GM23338 (cell line): ENCODE measurements around the gene LAMC3. TPM values are rescaled to one million over a fixed set of nuclear protein-coding genes. Genes with fewer than 3 reads are reported as not detected.

Experiments
- ATAC-seq: fragments of 200-7000 bp; cut with Tn5 transposase; 3 replicates; pipeline ENCODE4 v1.9.1; 2020
- DNase-seq: peaks from one replicate; pipeline ENCODE4 v3.0.0-alpha.2; 2015; ENCODE audit warnings: low spot score
- H2AFZ ChIP-seq: fragments of 200-600 bp; sonication (generic); 2 replicates; pipeline ENCODE4 v1.8.0; 2016; ENCODE audit warnings: antibody characterized with exemption, mild to moderate bottlenecking, moderate library complexity
- H3F3A ChIP-seq: fragments of 200-600 bp; sonication (generic); replicated peaks from 2 replicates; pipeline ENCODE4 v1.8.0; 2017; ENCODE audit warnings: antibody characterized with exemption, mixed run types, low read depth
- H3K27ac ChIP-seq: fragments of 200-600 bp; sonication (generic); 2 replicates; pipeline ENCODE4 v1.6.1; 2016; ENCODE audit warnings: low read depth
- H3K27me3 ChIP-seq: fragments of 200-600 bp; sonication (generic); 2 replicates; pipeline ENCODE4 v1.8.0; 2016; ENCODE audit warnings: mild to moderate bottlenecking, mixed run types, moderate library complexity; ENCODE audit not compliant: insufficient read depth
- H3K36me3 ChIP-seq: fragments of 200-600 bp; sonication (generic); 2 replicates; pipeline ENCODE4 v1.8.0; 2016; ENCODE audit warnings: mild to moderate bottlenecking; ENCODE audit not compliant: insufficient read depth
- H3K4me1 ChIP-seq: fragments of 200-600 bp; sonication (generic); 2 replicates; pipeline ENCODE4 v1.8.0; 2016; ENCODE audit warnings: mild to moderate bottlenecking, moderate library complexity; ENCODE audit not compliant: insufficient read depth
- H3K4me2 ChIP-seq: fragments of 200-600 bp; sonication (generic); 2 replicates; pipeline ENCODE4 v1.7.1; 2017; ENCODE audit warnings: mixed run types
- H3K4me3 ChIP-seq: fragments of 200-600 bp; sonication (generic); 2 replicates; pipeline ENCODE4 v1.6.1; 2016; ENCODE audit warnings: mixed run types
- H3K79me2 ChIP-seq: fragments of 200-600 bp; sonication (generic); replicated peaks from 2 replicates; pipeline ENCODE4 v1.8.0; 2017; ENCODE audit warnings: mild to moderate bottlenecking; ENCODE audit not compliant: insufficient read depth
- H3K9me2 ChIP-seq: fragments of 200-600 bp; sonication (generic); 2 replicates; pipeline ENCODE4 v1.8.0; 2017; ENCODE audit not compliant: insufficient read depth
- H4K20me1 ChIP-seq: fragments of 200-600 bp; sonication (generic); replicated peaks from 2 replicates; pipeline ENCODE4 v1.8.0; 2017; ENCODE audit warnings: mild to moderate bottlenecking; ENCODE audit not compliant: insufficient read depth
- H3K27ac Mint-ChIP-seq: 2 replicates; pipeline ENCODE4 v1.8.0; 2020; ENCODE audit warnings: inconsistent platforms, mild to moderate bottlenecking, moderate library complexity, mixed read lengths
- H3K27me3 Mint-ChIP-seq: 3 replicates; pipeline ENCODE4 v1.8.0; 2022; ENCODE audit warnings: low read depth, mild to moderate bottlenecking, moderate library complexity, mixed read lengths, inconsistent platforms; ENCODE audit not compliant: insufficient read depth, poor library complexity
- H3K36me3 Mint-ChIP-seq: 3 replicates; pipeline ENCODE4 v1.8.0; 2021; ENCODE audit warnings: low read depth, mild to moderate bottlenecking, inconsistent platforms, moderate library complexity, mixed read lengths
- H3K4me1 Mint-ChIP-seq: 3 replicates; pipeline ENCODE4 v1.8.0; 2020; ENCODE audit warnings: mild to moderate bottlenecking, inconsistent platforms, mixed read lengths
- H3K4me3 Mint-ChIP-seq: 3 replicates; pipeline ENCODE4 v1.8.0; 2021; ENCODE audit warnings: moderate library complexity, mild to moderate bottlenecking, inconsistent platforms, mixed read lengths
- H3K9me3 Mint-ChIP-seq: 3 replicates; pipeline ENCODE4 v1.8.0; 2020; ENCODE audit warnings: moderate library complexity, mild to moderate bottlenecking, inconsistent platforms, mixed read lengths
- CREB1 ChIP-seq: fragments of 250-450 bp; sonication (Bioruptor Pico); IDR thresholded peaks from 2 replicates; pipeline ENCODE4 v1.5.0; 2020; ENCODE audit warnings: low read depth, mild to moderate bottlenecking, moderate library complexity
- CTCF ChIP-seq, 2 experiments: fragments of 200-600 bp in 1 of 2; sonication (generic) in 1 of 2; conservative IDR thresholded peaks; 2 replicates each; pipeline versions ENCODE4 v1.5.1 to v1.6.1; 2016 to 2017; ENCODE audit warnings: antibody characterized with exemption in 2 of 2, low read depth in 2 of 2, mild to moderate bottlenecking in 2 of 2, moderate library complexity in 1 of 2
- ETS1 ChIP-seq: IDR thresholded peaks from 2 replicates; pipeline ENCODE4 v1.6.1; 2016; ENCODE audit warnings: antibody characterized with exemption
- EZH2 ChIP-seq: fragments of 200-600 bp; sonication (generic); IDR thresholded peaks from one replicate; pipeline ENCODE4 v1.8.0; 2017; ENCODE audit warnings: antibody characterized with exemption, mild to moderate bottlenecking, low read depth; ENCODE audit not compliant: unreplicated experiment
- EZH2phosphoT487 ChIP-seq: fragments of 200-600 bp; sonication (generic); IDR thresholded peaks from one replicate; pipeline ENCODE4 v1.8.1; 2018; ENCODE audit warnings: antibody characterized with exemption; ENCODE audit not compliant: unreplicated experiment
- JUNB ChIP-seq: IDR thresholded peaks from one replicate; pipeline ENCODE4 v1.6.1; 2016; ENCODE audit warnings: antibody characterized with exemption; ENCODE audit not compliant: unreplicated experiment
- NANOG ChIP-seq: IDR thresholded peaks from 2 replicates; pipeline ENCODE4 v1.6.1; 2016; ENCODE audit warnings: antibody characterized with exemption, borderline replicate concordance
- POLR2AphosphoS5 ChIP-seq: IDR thresholded peaks from 2 replicates; pipeline ENCODE4 v1.6.1; 2016; ENCODE audit warnings: antibody characterized with exemption, low read depth
- STAT1 ChIP-seq: IDR thresholded peaks from one replicate; pipeline ENCODE4 v1.6.1; 2016; ENCODE audit warnings: antibody characterized with exemption; ENCODE audit not compliant: unreplicated experiment
- ZNF114 ChIP-seq: fragments of 250-450 bp; sonication (Bioruptor Pico); IDR thresholded peaks from 2 replicates; pipeline ENCODE4 v1.5.0; 2020; ENCODE audit warnings: mild to moderate bottlenecking, moderate library complexity
- ZNF331 ChIP-seq: fragments of 250-450 bp; sonication (Bioruptor Pico); IDR thresholded peaks from 2 replicates; pipeline ENCODE4 v1.5.0; 2020; ENCODE audit warnings: low read depth, mild to moderate bottlenecking, moderate library complexity
- polyA plus RNA-seq: library from polyadenylated mRNA; unstranded; fragments of >200 nt; fragmentation: Nextera tagmentation; extraction: Ambion mirVana; gene quantifications from 2 replicates; pipeline ENCODE4 v1.2.1, GENCODE V29; 2016
- total RNA-seq: library from RNA; depleted of rRNA; stranded (reverse); fragments of >200 nt; shearing (Covaris generic); gene quantifications from 2 replicates; pipeline ENCODE4 v1.2.3, GENCODE V29; 2014
- TF ChIP-seq, protein P1 (sequence below): IDR thresholded peaks from one replicate; pipeline ENCODE4 v1.6.1; 2018; ENCODE audit warnings: antibody characterized with exemption; ENCODE audit not compliant: unreplicated experiment

Gene LAMC3
- total and polyA plus RNA-seq, 2 experiments from 2014 or later, result 9.0 to 27.4 TPM

DNA sequence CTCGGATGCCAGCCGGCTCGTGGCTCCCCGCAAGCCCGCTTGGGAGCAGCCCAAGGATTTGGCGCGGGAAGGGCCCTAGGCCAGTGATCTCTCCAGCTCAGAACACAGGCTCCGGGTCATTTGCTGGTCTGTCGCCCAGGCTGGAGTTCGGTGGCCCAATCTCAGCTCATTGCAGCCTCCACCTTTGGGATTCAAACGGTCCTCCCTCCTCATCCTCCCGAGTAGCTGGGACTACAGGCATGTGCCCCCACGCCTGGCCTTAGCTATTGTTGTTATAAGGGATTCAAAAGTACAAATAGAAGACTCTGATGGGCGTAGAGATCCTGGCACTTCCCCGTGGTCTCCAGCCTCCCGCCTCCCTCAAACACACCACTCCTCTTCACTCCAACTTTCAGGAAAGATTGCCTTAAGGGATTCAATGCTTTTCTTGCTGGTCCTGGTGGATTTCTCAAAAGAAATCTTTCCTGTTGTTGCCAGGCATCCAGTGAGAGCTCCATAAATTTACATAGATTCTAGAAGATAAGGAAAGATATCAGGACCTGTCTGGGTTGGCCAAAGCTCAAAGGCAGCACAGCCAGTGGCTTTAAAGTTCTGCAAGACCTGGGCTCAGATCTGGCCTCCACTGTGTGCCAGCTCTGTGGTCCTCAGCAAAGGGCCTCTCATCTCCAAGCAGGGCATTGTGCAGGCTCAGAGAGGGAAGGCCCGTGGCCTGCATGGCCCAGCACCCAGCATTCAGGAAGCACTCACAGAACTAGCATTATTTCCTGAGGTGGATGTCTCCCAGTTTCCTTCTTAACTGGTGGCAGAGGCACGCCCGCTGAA is 88.4 kb downstream of the LAMC3 start:
- H3K27me3 Mint-ChIP-seq, result peaks cover 12% of the 10 kb centered on the region
- Histone ChIP-seq H4K20me1 (no peaks in the 10 kb centered on the region; the same call in 1 of the 2 replicates), H3F3A (peaks cover 9% of the 10 kb centered on the region; the same call in 1 of the 2 replicates), H3K4me2 (peak overlapping the region; percentile 81), H2AFZ (no peak overlapping the region), H3K27me3 (no peaks in the 10 kb centered on the region), H3K79me2 (peaks cover 20% of the 10 kb centered on the region), H3K9me2 (no peaks in the 10 kb centered on the region), H3K4me1 (peaks cover 40% of the 10 kb centered on the region), H3K27ac (peak overlapping the region; percentile 88), H3K4me3 (peak overlapping the region; percentile 85), H3K36me3 (no peaks in the 10 kb centered on the region)
- TF ChIP-seq ZNF114 (CRISPR knock-in tag) (no peak), CREB1 (CRISPR knock-in tag) (no peak), JUNB (no peak), EZH2phosphoT487 (no peak), STAT1 (no peak), CTCF (conservative IDR thresholded peaks at IDR 0.05; ENCODE audit: low read depth in 2 of 2) (no peak), ZNF331 (CRISPR knock-in tag) (no peak), EZH2 (no peak), POLR2AphosphoS5 (no peak; the same call in 1 of the 2 replicates), NANOG (no peak)
- peak overlapping the region; percentile 75 for H3K4me3 Mint-ChIP-seq
- DNase-seq (no peak), ATAC-seq (no peak)
- peaks cover 34% of the 10 kb centered on the region for H3K36me3 Mint-ChIP-seq
- peaks cover 47% of the 10 kb centered on the region for H3K4me1 Mint-ChIP-seq
- peak overlapping the region; percentile 69; the same call in 1 of the 2 replicates for H3K27ac Mint-ChIP-seq
- H3K9me3 Mint-ChIP-seq, result no peaks in the 10 kb centered on the region

DNA sequence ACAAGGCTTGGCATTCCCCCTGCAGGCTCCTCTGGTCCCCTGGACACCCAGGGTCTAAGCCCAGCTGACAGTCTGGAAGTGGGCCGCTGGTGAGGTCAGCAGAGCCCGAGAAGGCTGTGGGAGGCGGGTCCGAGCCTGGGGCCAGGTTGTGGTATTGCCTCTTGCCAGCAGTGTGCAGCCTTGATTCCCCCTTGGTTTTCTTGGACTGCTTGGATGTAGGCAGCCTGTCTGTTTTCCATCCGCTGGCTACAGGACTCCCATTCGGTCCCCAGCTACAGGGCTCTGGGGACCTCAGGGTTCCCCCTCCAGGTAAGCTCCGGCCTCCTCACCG is 88.9 kb downstream of the LAMC3 start:
- Histone ChIP-seq H3K36me3 (no peaks in the 10 kb centered on the region), H3K9me2 (no peaks in the 10 kb centered on the region), H4K20me1 (no peaks in the 10 kb centered on the region; the same call in 1 of the 2 replicates), H2AFZ (no peak overlapping the region), H3K79me2 (peaks cover 20% of the 10 kb centered on the region), H3F3A (peaks cover 12% of the 10 kb centered on the region; the same call in 1 of the 2 replicates), H3K27ac (no peak overlapping the region), H3K4me3 (peak overlapping the region; percentile 85), H3K4me2 (peak overlapping the region; percentile 81), H3K4me1 (peaks cover 46% of the 10 kb centered on the region), H3K27me3 (no peaks in the 10 kb centered on the region)
- Mint-ChIP-seq H3K36me3 (peaks cover 34% of the 10 kb centered on the region), H3K27ac (peak overlapping the region; percentile 65; the same call in 1 of the 2 replicates), H3K4me3 (peak overlapping the region; percentile 75), H3K9me3 (no peaks in the 10 kb centered on the region), H3K4me1 (peaks cover 53% of the 10 kb centered on the region), H3K27me3 (peaks cover 13% of the 10 kb centered on the region)
- DNase-seq, result no peak
- no peak for ATAC-seq
- TF ChIP-seq STAT1 (no peak), EZH2 (no peak), CTCF (conservative IDR thresholded peaks at IDR 0.05; ENCODE audit: low read depth in 2 of 2) (no peak), ZNF331 (CRISPR knock-in tag) (no peak), EZH2phosphoT487 (no peak), ZNF114 (CRISPR knock-in tag) (no peak), POLR2AphosphoS5 (no peak), ETS1 (no peak), CREB1 (CRISPR knock-in tag) (no peak)
- TF ChIP-seq, protein P1, sequence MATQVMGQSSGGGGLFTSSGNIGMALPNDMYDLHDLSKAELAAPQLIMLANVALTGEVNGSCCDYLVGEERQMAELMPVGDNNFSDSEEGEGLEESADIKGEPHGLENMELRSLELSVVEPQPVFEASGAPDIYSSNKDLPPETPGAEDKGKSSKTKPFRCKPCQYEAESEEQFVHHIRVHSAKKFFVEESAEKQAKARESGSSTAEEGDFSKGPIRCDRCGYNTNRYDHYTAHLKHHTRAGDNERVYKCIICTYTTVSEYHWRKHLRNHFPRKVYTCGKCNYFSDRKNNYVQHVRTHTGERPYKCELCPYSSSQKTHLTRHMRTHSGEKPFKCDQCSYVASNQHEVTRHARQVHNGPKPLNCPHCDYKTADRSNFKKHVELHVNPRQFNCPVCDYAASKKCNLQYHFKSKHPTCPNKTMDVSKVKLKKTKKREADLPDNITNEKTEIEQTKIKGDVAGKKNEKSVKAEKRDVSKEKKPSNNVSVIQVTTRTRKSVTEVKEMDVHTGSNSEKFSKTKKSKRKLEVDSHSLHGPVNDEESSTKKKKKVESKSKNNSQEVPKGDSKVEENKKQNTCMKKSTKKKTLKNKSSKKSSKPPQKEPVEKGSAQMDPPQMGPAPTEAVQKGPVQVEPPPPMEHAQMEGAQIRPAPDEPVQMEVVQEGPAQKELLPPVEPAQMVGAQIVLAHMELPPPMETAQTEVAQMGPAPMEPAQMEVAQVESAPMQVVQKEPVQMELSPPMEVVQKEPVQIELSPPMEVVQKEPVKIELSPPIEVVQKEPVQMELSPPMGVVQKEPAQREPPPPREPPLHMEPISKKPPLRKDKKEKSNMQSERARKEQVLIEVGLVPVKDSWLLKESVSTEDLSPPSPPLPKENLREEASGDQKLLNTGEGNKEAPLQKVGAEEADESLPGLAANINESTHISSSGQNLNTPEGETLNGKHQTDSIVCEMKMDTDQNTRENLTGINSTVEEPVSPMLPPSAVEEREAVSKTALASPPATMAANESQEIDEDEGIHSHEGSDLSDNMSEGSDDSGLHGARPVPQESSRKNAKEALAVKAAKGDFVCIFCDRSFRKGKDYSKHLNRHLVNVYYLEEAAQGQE, result no peak
